ENCODE data around the gene RRM1. TPM values are rescaled to one million over a fixed set of nuclear protein-coding genes. Genes with fewer than 3 reads are reported as not detected.

Gene RRM1
- total and polyA plus RNA-seq, 2 of the 13 experiments (the other 11 are each of a cell fraction or from before 2014, with no cell fraction given): 17.3 to 108 TPM

GRCh38 chr11:4111834-4112233, 17.2 kb downstream of the RRM1 start (continued):
- TF ChIP-seq TRIM24 (CRISPR knock-in tag; IDR thresholded peaks at IDR 0.05) (no peak), FOXK1 (CRISPR knock-in tag; IDR thresholded peaks at IDR 0.05; ENCODE audit: borderline replicate concordance, low read depth) (no peak), ELF1 (CRISPR knock-in tag; IDR thresholded peaks at IDR 0.05) (no peak), SYNCRIP (IDR thresholded peaks at IDR 0.05; ENCODE audit: insufficient read depth, low read depth, low read length) (no peak)
- TF ChIP-seq, protein P1, sequence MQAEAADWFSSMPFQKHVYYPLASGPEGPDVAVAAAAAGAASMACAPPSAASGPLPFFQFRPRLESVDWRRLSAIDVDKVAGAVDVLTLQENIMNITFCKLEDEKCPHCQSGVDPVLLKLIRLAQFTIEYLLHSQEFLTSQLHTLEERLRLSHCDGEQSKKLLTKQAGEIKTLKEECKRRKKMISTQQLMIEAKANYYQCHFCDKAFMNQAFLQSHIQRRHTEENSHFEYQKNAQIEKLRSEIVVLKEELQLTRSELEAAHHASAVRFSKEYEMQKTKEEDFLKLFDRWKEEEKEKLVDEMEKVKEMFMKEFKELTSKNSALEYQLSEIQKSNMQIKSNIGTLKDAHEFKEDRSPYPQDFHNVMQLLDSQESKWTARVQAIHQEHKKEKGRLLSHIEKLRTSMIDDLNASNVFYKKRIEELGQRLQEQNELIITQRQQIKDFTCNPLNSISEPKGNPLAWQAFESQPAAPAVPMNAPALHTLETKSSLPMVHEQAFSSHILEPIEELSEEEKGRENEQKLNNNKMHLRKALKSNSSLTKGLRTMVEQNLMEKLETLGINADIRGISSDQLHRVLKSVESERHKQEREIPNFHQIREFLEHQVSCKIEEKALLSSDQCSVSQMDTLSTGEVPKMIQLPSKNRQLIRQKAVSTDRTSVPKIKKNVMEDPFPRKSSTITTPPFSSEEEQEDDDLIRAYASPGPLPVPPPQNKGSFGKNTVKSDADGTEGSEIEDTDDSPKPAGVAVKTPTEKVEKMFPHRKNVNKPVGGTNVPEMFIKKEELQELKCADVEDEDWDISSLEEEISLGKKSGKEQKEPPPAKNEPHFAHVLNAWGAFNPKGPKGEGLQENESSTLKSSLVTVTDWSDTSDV (CRISPR knock-in tag; IDR thresholded peaks at IDR 0.05): no peak
- TF ChIP-seq, protein P2, sequence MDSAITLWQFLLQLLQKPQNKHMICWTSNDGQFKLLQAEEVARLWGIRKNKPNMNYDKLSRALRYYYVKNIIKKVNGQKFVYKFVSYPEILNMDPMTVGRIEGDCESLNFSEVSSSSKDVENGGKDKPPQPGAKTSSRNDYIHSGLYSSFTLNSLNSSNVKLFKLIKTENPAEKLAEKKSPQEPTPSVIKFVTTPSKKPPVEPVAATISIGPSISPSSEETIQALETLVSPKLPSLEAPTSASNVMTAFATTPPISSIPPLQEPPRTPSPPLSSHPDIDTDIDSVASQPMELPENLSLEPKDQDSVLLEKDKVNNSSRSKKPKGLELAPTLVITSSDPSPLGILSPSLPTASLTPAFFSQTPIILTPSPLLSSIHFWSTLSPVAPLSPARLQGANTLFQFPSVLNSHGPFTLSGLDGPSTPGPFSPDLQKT (CRISPR knock-in tag; IDR thresholded peaks at IDR 0.05; ENCODE audit: borderline replicate concordance): no peak
- TF ChIP-seq, protein P3, sequence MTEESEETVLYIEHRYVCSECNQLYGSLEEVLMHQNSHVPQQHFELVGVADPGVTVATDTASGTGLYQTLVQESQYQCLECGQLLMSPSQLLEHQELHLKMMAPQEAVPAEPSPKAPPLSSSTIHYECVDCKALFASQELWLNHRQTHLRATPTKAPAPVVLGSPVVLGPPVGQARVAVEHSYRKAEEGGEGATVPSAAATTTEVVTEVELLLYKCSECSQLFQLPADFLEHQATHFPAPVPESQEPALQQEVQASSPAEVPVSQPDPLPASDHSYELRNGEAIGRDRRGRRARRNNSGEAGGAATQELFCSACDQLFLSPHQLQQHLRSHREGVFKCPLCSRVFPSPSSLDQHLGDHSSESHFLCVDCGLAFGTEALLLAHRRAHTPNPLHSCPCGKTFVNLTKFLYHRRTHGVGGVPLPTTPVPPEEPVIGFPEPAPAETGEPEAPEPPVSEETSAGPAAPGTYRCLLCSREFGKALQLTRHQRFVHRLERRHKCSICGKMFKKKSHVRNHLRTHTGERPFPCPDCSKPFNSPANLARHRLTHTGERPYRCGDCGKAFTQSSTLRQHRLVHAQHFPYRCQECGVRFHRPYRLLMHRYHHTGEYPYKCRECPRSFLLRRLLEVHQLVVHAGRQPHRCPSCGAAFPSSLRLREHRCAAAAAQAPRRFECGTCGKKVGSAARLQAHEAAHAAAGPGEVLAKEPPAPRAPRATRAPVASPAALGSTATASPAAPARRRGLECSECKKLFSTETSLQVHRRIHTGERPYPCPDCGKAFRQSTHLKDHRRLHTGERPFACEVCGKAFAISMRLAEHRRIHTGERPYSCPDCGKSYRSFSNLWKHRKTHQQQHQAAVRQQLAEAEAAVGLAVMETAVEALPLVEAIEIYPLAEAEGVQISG (CRISPR knock-in tag; IDR thresholded peaks at IDR 0.05): no peak

Data from HepG2 (cell line).